ENCODE results near the gene OR6C76.

The OR6C76 gene

DNA sequence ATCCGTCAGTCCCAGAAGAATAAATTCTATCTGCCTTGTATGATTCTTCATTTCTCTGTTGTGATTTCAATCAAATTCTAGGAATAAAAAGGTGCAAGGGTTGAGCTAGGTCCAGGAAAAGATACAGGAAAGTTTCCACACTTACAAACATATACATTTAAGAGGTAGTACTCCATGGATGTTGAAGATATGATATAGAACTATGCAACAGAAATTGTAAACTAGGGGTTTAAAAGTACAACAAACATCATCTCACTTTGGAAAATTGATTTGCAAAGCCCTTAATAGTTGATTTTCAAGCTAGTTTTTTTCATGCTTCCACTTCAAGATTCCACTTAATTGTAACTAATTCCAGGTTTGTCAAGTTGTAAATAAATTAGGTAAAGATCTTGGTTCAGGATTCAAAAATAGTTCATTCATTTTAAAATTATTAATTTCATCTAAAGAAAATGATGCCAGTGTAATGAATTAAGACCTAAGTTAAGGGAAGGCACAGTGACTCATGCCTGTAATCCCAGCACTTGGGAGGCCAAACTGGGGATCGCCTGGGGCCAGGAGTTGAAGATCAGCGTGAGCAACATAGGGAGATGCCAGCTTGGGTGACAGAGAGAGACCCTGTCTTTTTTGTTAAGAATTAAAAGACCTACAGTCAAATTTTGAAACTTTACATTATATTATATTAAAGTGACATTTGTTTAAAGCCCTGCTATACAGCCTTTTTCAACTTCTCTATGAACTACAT lies 44.2 kb downstream of the OR6C76 start, which contains the start of gene OR6C70:
Gene OR6C70, minus strand, starts transcription at position 51 of the 742 bp plus-strand sequence. Its CDS starts 0 bp downstream, at position 51.
- Histone ChIP-seq H3K36me3 (ENCODE audit: insufficient read depth, low read length) (no peaks in the 10 kb centered on the region), H3K9me3 (ENCODE audit: low read length) (no peaks in the 10 kb centered on the region), H3K4me3 (ENCODE audit: low read depth in 1 of 2, low read length in 2 of 2) (no peak within 1 kb of the TSS), H3K27ac (ENCODE audit: low read depth, low read length) (no peak within 1 kb of the TSS), H3K9ac (ENCODE audit: low read length) (no peak within 1 kb of the TSS), H3K27me3 (ENCODE audit: control insufficient read depth in 1 of 2, insufficient read depth in 2 of 2, low read length in 2 of 2) (no peaks in the 10 kb centered on the region), H3K4me1 (ENCODE audit: insufficient read depth, low read length) (no peaks in the 10 kb centered on the region)

DNA sequence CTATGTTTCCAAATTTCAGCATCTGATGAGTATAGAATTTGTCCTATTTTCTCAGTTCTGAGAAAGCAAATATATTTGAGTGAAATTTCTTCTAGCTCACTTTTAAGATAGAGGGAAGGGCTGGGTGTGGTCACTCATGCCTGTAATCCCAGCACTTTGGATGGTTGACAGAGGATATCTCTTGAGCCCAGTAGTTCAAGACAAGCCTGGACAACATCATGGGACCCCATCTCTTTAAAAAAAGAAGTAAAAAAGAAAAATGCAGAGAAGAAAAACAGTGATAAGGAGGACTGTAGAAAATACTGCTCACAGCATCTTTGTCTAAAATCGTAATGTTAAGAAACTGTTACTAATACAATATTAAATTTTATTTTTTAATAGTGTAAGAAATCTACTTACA lies 46.2 kb downstream of the OR6C76 start:
- no peaks in the 10 kb centered on the region for H3K27me3 ChIP-seq (ENCODE audit: control insufficient read depth in 1 of 2, insufficient read depth in 2 of 2, low read length in 2 of 2)
- no peaks in the 10 kb centered on the region for H3K36me3 ChIP-seq (ENCODE audit: insufficient read depth, low read length)
- no peak overlapping the region for H3K9ac ChIP-seq (ENCODE audit: low read length)
- no peak overlapping the region for H3K27ac ChIP-seq (ENCODE audit: low read depth, low read length)
- no peaks in the 10 kb centered on the region for H3K9me3 ChIP-seq (ENCODE audit: low read length)
- H3K4me3 ChIP-seq (ENCODE audit: low read depth in 1 of 2, low read length in 2 of 2), result no peak overlapping the region
- no peaks in the 10 kb centered on the region for H3K4me1 ChIP-seq (ENCODE audit: insufficient read depth, low read length)

All from muscle layer of colon (tissue), 2 donors.